Esophagus (tissue), 2 donors: ENCODE results near the gene IGDCC3. TPM values are rescaled to one million over a fixed set of nuclear protein-coding genes. Genes with fewer than 3 reads are reported as not detected.

Source experiments
- H3K27ac ChIP-seq, 2 donors: one replicate each; pipeline ENCODE4 v1.5.1; 2013; ENCODE audit warnings: low read depth in 2 of 2, mild to moderate bottlenecking in 2 of 2, inconsistent platforms in 1 of 2, low read length in 1 of 2, moderate library complexity in 1 of 2
- H3K27me3 ChIP-seq, 2 donors: one replicate each; pipeline ENCODE4 v1.6.1; 2013; ENCODE audit warnings: low read length in 2 of 2, control low read depth in 1 of 2, mild to moderate bottlenecking in 1 of 2; ENCODE audit not compliant: insufficient read depth in 2 of 2, control insufficient read depth in 1 of 2
- H3K36me3 ChIP-seq, 2 donors: one replicate each; pipeline ENCODE4 v1.6.1; 2013; ENCODE audit warnings: low read length in 1 of 2; ENCODE audit not compliant: control insufficient read depth in 2 of 2, insufficient read depth in 2 of 2
- H3K4me1 ChIP-seq, 2 donors: one replicate each; pipeline ENCODE4 v1.6.1; 2013; ENCODE audit warnings: low read length in 1 of 2; ENCODE audit not compliant: control insufficient read depth in 2 of 2, insufficient read depth in 2 of 2
- H3K4me3 ChIP-seq, 2 donors: one replicate each; pipeline ENCODE4 v1.5.1; 2013; ENCODE audit warnings: low read length in 2 of 2, mild to moderate bottlenecking in 2 of 2, low read depth in 1 of 2, moderate library complexity in 1 of 2
- H3K9me3 ChIP-seq, 2 donors: one replicate each; pipeline ENCODE4 v1.6.1; 2013; ENCODE audit warnings: mild to moderate bottlenecking in 2 of 2, low read depth in 1 of 2, low read length in 1 of 2, moderate library complexity in 1 of 2; ENCODE audit not compliant: control insufficient read depth in 2 of 2, insufficient read depth in 1 of 2
- WGBS, 2 donors: extraction: QIAGEN DNeasy Blood & Tissue Kit; methylation state at CpG; one replicate each; pipeline ENCODE4 v1.1.7; 2013; 5-methylcytosine and 5-hydroxymethylcytosine counted together
- polyA plus RNA-seq, 2 donors: library from polyadenylated mRNA; stranded (reverse); fragments of 200-250 nt; gene quantifications; one replicate each; pipeline ENCODE4 v1.2.3, GENCODE V29; 2013
- donor health status: healthy with polysubstance abuse.
- donor health status: Bipolar disorder and iron deficiency.

IGDCC3 gene
- polyA plus RNA-seq, 2 donors, result under 0.01 TPM; not detected in 1

DNA sequence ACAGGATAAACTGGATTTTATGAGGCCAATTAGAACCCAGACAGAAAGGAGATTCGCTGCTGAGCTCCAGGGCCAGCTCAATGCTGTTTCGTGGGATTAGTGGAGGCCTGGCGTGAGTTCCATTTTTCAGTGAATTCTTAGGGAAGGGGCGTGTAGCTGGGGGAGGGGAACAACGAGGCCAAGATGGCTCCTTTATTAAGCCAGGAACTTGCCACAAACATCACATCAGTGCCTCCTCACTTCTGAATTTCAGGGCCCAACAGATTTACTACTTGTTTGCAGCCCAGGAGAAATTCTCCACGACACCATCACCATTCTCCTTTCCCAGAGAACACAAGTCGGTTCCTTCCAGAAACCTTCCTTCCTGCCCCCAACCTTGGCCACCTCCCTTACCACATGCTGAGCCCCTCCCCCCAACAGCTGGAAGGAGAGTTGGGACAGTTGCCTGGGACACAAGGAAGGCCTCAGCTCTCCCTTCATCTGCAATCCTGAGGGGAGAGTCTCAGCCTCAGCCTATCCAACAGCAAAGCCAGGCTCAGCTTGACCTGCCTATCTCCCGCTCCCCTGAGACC lies 39.1 kb upstream of the IGDCC3 start:
- Histone ChIP-seq H3K27me3 (peaks cover 0 to 7% of the 10 kb centered on the region in 2 donors), H3K4me1 (peaks cover 4 to 6% of the 10 kb centered on the region in 2 donors), H3K36me3 (no peaks in the 10 kb centered on the region), H3K4me3 (no peak overlapping the region), H3K9me3 (no peaks in the 10 kb centered on the region), H3K27ac (no peak overlapping the region)
- 62 to 64% methylated on average over 8 of the region's 8 CpGs for WGBS, 2 donors

DNA sequence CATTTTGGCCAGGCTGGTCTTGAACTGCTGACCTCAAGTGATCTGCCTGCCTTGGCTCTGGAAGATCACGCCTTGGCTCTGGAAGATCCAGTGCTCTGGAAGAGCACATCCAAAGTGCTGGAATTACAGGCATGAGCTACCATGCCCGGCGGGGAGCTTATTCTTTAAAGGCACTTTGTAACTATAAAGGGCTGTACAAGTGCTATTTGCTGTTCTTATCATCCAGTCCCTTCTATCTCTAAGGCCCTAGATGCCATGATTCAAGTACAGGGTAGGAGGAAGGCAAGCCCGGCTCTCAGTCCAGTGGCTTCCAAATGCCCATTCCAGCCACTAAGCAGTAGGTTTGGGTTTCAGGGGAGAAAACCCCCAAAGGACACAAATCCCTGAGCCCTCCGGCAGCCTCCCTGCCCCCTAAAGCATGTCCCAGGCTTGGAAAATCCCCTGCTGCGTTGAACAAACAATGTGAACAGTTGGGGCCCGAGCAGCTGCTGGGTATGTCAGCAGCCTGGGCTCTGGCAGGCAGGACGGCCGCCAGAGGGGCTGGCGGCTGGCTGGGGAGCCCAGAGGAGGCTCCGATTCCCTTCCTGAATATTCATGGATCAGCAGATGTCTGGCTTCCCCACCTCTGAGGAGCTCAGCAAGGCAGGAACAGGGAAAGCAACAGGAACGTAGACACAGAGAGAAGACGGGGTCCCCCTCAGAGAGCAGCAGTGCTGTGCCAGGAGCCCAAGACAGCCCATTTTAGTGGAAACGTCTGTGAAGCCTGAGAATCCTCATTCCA lies 37.2 kb upstream of the IGDCC3 start:
- Histone ChIP-seq H3K27me3 (no peaks in the 10 kb centered on the region), H3K36me3 (no peaks in the 10 kb centered on the region), H3K4me3 (no peak overlapping the region), H3K27ac (no peak overlapping the region), H3K9me3 (no peaks in the 10 kb centered on the region), H3K4me1 (no peaks in the 10 kb centered on the region)
- WGBS, 2 donors, result 46 to 47% methylated on average over 14 of the region's 14 CpGs

DNA sequence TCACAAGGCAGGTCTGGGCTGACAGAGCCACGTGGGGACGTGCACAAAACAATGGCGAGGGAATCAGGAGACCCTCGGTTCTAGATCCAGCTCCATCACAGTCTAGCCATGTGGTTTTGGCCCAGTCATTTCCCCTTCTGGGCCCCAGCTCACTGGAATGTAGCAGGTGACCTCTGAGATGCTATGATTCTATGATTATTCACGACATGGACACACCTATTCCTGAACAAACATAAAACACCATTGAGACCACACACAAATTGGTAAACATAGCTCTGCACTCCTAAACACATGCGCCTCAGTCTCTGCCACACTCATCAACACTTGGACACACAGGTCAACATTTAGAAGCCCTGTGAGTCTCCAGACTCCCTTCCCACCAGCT lies 36.0 kb upstream of the IGDCC3 start:
- Histone ChIP-seq H3K9me3 (no peaks in the 10 kb centered on the region), H3K4me3 (no peak overlapping the region), H3K36me3 (no peaks in the 10 kb centered on the region), H3K27me3 (no peaks in the 10 kb centered on the region), H3K27ac (no peak overlapping the region), H3K4me1 (no peaks in the 10 kb centered on the region)
- 81% methylated on average over 6 of the region's 6 CpGs for WGBS, 2 donors

DNA sequence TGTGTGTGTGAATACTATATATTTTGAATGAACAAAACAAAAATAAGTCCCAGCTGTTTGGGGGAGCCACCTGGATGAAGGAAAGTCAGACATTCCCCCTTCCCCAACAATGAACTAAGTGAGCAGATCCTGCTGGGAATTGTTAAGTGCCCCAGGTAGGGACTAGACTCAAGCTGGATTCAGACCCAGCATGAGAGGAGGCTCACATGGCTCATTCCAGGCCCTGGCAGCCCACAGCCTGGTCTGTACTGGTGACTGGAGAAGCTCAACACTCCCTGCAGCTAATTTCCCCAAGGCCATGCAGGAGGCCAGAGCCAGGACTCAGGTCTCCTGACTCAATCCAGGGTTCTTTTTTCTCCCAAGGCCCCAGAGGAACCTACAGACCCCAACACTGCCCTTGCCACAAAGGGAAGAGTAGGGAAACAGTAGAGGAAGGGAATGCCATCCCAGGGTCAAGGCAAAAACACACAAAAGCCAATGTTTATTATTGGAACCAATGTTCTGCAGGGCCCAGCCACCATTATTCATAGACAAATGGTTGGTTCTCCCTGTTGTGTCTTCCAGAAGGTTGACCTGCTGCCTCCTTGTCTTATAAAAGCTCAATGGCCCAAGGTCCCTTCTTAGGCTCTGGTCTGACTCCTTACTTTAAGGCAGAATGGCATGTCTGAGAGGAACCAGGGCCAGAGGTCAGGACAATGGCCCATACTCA lies 35.4 kb upstream of the IGDCC3 start:
- no peaks in the 10 kb centered on the region for H3K27me3 ChIP-seq
- H3K9me3 ChIP-seq, result no peaks in the 10 kb centered on the region
- no peaks in the 10 kb centered on the region for H3K36me3 ChIP-seq
- no peak overlapping the region for H3K27ac ChIP-seq
- no peak overlapping the region for H3K4me3 ChIP-seq
- no peaks in the 10 kb centered on the region for H3K4me1 ChIP-seq

DNA sequence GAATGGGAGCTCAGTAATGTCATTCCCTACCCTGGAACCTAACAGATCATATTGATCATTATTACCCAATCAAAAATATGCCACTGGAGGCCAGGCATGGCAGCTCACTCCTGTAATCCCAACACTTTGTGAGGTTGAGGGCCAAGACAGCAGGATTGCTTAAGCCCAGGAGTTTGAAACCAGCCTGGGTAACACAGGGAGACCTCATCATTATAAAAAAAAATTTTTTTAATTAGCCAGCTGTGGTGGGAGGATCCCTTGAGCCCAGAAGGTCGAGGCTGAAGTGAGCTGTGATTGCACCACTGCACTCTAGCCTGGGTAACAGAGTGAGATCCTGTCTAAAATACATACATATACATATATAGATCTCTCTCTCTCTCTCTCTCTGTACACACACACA lies 34.8 kb upstream of the IGDCC3 start:
- no peaks in the 10 kb centered on the region for H3K36me3 ChIP-seq
- no peaks in the 10 kb centered on the region for H3K4me1 ChIP-seq
- no peak overlapping the region for H3K27ac ChIP-seq
- no peak overlapping the region for H3K4me3 ChIP-seq
- H3K9me3 ChIP-seq, result no peaks in the 10 kb centered on the region
- 27 to 33% methylated on average over 1 of the region's 1 CpG for WGBS, 2 donors
- H3K27me3 ChIP-seq, result no peaks in the 10 kb centered on the region

DNA sequence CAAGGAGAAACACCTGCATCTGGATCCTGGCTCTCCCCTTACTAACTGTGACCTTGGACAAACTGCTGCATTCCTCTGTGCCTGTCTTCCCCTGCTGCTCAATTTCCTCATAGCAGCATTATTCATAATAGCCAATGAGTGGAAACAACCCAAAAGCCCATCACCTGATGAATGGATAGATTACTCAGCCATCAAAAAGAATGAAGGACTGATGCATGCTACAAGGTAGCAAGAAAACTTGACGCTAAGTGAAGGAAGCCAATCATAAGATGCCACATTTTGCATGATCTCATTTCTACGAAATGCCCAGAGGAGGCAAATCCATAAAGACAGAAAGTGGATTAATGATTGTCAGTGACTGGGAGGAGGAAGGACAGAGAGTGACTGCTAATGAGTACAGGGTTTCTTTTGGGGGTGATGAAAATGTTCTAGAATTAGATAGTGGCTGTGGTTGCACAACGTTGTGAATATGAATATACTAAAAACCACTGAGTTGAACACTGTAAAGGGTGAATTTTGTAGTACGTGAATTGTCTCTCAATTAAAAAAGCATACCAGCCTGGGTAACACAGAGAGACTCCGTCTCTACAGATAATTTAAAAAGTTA lies 33.8 kb upstream of the IGDCC3 start:
- no peaks in the 10 kb centered on the region for H3K36me3 ChIP-seq
- no peaks in the 10 kb centered on the region for H3K27me3 ChIP-seq
- H3K4me3 ChIP-seq, result no peak overlapping the region
- H3K27ac ChIP-seq, result no peak overlapping the region
- WGBS, 2 donors, result 63 to 78% methylated on average over 5 of the region's 5 CpGs
- H3K4me1 ChIP-seq, result no peaks in the 10 kb centered on the region
- H3K9me3 ChIP-seq, result no peaks in the 10 kb centered on the region

DNA sequence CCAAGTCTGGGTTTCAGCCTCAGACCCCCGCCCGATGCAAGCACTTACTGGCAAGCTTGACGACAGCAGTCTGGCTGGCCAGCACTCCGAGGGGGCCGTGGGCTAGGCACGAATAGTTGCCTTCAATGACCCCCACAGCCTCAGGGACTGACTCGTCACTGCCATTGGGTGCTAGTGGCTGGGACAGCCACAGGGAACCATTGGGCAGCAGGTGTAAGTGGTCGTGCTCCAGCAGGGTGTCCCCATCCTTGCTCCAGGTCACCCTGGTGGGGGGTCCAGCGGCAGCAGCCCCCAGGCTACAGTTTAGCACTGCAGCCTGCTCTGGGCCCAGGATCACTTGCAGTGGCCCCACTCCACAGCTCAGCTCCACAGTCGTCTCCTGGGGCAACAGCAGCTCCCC lies 33.2 kb upstream of the IGDCC3 start:
- 73 to 77% methylated on average over 10 of the region's 10 CpGs for WGBS, 2 donors
- no peaks in the 10 kb centered on the region for H3K9me3 ChIP-seq
- no peak overlapping the region for H3K27ac ChIP-seq
- no peaks in the 10 kb centered on the region for H3K4me1 ChIP-seq
- no peak overlapping the region for H3K4me3 ChIP-seq
- H3K27me3 ChIP-seq, result no peaks in the 10 kb centered on the region
- H3K36me3 ChIP-seq, result no peaks in the 10 kb centered on the region

DNA sequence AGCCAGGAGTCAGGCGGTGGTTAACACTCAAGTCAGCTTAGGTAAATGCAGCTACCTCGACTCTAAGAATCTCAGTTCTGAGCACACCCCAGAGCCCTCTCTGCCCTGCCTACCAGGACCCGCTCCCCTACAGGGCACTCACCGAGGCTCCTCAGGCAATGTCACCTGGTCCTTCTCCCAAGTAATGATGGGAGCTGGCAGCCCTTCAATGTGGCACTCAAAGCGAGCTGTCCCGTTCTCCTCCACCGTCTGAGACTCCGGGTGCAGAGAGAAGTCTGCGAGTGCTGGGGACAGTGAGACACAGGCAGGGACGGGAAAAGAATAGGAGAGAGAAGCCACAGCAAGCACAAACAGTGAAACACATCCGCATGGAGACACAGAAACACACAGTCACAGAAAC lies 32.2 kb upstream of the IGDCC3 start:
- Histone ChIP-seq H3K27ac (no peak overlapping the region), H3K9me3 (no peaks in the 10 kb centered on the region), H3K27me3 (no peaks in the 10 kb centered on the region), H3K36me3 (no peaks in the 10 kb centered on the region), H3K4me3 (no peak overlapping the region), H3K4me1 (no peaks in the 10 kb centered on the region)
- 76 to 81% methylated on average over 11 of the region's 11 CpGs for WGBS, 2 donors

DNA sequence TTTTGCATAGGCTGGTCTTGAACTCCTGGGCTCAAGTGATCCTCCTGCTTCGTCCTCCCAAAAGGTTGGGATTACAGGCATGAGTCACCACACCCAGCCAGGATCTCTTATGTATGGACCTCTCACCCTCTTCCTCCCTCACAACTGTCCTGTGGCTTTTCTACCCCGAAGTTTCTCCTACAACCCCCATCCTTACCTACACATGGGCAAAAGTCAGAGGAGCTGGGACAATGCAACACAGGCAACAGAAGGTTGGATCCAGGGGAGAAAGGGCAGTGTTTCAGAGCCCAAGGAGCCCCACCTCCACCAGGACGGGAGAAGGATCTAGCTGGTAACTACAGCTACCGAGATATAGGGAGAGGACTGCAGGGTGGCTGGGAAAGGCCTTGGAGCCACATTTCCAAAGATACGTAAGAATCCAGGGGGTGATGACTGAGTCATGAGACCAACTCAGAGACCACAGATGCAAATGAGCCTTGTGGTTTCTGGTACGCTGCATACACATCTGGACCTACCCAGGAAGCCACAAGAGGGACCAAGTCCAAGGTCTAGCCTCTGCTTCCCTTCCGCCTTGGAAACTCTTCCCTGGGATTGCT lies 31.3 kb upstream of the IGDCC3 start:
- WGBS, 2 donors, result 75 to 76% methylated on average over 7 of the region's 7 CpGs
- no peak overlapping the region for H3K27ac ChIP-seq
- no peaks in the 10 kb centered on the region for H3K9me3 ChIP-seq
- H3K4me3 ChIP-seq, result no peak overlapping the region
- H3K4me1 ChIP-seq, result no peaks in the 10 kb centered on the region
- H3K36me3 ChIP-seq, result no peaks in the 10 kb centered on the region
- no peaks in the 10 kb centered on the region for H3K27me3 ChIP-seq
